Measurements from ENCODE around the gene ICAM2.

ICAM2 gene

DNA sequence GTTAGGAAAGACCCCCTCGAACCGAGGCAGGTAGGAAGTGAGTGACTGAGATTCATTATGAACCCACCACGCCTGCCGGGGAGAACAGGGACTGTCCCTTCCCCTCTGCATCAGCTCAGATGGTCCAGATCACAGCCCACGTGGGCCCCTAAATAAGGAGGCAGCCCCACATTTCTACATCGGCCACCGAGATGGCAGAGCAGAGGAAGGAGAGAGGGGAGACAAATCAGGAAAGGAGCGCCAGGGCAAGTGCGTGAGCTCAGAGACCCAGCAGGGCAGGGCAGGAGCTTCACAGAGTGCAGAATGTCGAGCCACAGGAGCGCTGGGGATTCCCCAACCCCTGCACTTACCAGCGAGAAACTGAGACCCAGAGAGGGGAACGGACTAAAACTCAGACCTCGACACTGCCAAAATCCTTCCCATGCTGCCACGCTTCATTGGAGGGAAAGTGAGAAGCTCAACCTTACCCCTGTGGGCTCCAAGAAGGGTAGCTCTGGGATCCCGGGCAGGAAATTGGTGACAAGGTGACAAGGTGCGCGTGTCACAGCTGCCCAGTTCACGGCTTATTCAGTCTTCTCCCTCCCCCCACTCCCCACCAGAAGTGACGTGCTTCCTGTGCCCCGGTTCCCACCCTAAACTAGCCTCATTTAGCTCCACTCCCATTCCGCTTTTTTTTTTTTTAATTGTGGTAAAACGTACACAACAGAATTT is at the start of gene ICAM2:
Gene ICAM2, minus strand, starts transcription at position 578 of the 711 bp plus-strand sequence. CDS start 13,942 bp downstream, outside the sequence.
- peak; percentile 96 for DNase-seq

- DNase-seq = no peak
These were observed 49.8 kb upstream of the ICAM2 start for GRCh38 chr17:64070213-64070612.

DNA sequence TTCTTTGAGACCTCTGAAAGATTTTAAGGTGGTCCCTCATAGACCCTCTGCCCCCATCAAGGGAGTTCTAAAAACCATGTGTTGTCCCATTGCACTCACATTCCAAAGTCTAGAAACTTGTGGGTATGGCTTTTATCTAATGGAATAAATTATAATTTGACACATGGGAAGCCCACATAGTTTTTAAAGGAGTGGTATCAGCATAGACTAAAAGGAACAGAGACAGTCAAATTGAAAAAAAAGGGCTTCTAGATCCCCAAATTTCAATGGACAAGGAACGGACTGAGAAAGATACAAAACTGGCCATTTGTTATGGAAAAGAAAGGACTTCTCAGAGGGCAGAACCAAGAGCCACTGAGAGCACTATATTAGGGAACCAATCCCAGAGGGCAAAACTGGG is 48.7 kb upstream of the ICAM2 start:
- DNase-seq = no peak

GRCh38 chr17:64067657-64068056 is 47.2 kb upstream of the ICAM2 start:
- no peak for DNase-seq

- DNase-seq = peak; percentile 84
These were observed 46.3 kb upstream of the ICAM2 start for GRCh38 chr17:64066716-64067115.

- no peak for DNase-seq
These were observed 44.7 kb upstream of the ICAM2 start for GRCh38 chr17:64065161-64065560.

- no peak for DNase-seq
These were observed 43.9 kb upstream of the ICAM2 start for GRCh38 chr17:64064331-64064730.

DNA sequence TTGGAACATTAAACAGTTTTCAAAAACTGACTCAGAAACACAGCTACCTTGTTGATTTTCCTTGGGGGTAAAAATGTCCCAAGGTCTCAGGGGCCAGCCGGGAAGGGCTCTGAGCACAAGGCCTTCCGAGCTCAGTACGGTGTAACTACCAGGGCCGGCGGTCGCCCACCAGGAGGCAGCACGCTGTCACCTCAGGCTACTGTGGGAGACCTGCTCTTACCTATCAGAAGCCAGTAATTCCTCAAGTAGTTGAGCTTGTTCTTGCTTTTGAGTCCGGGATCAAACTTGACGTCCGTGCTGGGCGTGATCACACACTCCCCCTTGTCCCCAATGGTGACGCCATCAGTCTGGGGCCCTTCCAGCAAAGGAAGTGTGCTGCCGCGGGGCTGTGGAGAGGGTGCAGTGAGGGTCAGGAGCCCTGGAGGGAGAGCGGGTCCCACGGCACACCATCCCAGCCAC is 43.4 kb upstream of the ICAM2 start:
- DNase-seq = peak; percentile 45

DNA sequence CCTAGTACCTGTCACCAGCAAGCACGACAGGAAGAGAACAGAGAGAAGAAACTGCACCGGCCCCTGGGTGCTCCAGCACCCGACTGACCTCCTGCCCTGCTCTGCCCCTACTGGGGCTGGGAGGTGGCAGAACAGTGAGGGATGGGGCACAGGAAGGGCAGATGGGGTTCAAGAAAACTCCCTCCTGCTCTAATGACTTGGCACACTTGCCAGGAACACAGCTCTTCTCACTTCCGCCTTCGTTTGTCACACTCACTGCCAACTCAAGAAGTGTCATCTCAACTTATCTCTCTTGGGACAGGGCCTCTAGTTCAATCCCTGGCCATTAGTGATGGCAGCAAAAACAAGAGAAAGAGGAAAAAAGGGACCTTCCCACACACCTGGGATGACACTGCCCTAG is 42.7 kb upstream of the ICAM2 start:
- peak; percentile 41 for DNase-seq

- DNase-seq = no peak
These were observed 40.9 kb upstream of the ICAM2 start for GRCh38 chr17:64061178-64061898.

DNA sequence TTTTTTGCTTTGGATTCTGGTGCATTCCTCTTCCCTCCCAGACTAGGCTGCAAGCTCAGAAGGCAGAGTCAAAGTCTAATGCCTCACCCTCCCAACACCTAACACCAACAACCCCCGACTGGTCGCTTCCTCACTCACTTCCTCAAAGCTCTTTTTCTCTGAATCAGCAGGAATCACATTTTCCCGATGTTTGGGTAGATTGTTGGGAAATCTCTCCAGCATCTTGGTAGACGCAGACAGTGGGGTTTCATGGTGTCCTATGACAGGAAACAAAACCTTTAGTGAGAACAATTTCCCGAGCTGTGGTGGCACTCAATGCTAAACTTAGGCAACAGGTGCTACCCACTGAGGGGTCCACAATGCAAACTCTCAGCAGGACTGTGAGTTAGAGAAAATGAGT is 39.9 kb upstream of the ICAM2 start:
- DNase-seq = no peak

DNA sequence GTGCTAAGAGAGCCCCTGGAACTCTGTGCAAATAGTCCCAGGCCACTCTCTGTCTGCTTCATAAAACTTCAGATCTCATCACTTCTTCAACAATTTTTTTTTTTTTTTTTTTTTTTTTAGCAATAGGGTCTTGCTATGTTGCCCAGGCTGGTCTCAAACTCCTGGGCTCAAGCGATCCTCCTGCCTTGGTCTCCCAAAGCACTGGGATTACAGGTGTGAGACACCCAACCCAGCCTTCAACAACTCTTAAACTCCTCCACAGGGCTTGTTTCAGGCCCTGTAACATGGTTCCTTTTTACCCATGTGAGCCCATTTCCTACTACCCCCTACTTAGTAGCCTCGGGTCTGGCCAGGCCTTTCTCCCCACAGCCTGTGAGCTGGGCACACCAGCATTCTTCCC is 39.3 kb upstream of the ICAM2 start:
- DNase-seq = no peak

DNA sequence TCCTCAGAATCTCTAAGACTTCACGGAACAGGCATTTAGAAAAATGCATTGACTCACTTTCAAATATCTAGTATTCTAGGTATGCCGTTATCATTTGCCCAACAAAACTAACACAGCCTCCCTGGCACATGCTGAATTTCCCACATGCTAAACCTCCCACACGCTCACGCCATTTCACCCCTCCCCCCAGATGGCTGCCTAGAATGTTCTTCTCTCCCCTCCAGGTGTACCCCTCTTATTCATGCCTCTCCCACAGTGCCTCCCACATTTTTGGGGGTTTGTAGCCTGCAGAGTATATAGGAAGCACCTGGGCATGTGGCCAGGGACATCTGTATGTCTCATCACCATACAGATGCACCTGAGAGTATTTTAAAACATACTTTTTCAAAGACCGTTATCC is 38.2 kb upstream of the ICAM2 start:
- no peak for DNase-seq

DNA sequence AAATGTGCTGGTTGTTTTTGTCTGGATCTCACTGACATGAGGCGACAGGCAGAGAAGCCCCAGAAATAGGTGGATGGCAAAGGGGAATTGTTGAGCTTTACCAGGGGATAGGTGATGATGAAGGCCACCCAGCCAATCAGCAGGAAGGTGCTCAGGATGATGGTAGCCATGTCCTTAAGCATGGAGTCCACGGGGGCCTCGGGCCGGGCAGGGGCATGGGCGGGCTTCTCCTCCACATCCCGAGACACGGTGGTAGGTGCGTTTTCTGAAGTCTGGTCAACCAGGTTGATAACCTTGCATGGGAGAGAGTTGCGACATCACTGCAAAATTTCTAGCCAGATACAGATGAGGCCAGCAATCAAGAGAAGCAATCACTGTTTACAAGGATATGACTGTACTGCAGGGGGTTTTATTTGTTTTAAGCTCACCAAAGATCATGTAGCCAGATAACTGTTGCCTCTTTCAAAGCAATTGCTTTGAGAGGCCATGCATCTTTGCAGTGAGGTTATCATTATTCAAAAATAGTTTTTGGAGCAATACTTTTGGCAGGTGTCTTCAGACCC is 37.3 kb upstream of the ICAM2 start:
- no peak for DNase-seq

GRCh38 chr17:64056269-64057005 is 36.0 kb upstream of the ICAM2 start:
- peak; percentile 11 for DNase-seq

DNA sequence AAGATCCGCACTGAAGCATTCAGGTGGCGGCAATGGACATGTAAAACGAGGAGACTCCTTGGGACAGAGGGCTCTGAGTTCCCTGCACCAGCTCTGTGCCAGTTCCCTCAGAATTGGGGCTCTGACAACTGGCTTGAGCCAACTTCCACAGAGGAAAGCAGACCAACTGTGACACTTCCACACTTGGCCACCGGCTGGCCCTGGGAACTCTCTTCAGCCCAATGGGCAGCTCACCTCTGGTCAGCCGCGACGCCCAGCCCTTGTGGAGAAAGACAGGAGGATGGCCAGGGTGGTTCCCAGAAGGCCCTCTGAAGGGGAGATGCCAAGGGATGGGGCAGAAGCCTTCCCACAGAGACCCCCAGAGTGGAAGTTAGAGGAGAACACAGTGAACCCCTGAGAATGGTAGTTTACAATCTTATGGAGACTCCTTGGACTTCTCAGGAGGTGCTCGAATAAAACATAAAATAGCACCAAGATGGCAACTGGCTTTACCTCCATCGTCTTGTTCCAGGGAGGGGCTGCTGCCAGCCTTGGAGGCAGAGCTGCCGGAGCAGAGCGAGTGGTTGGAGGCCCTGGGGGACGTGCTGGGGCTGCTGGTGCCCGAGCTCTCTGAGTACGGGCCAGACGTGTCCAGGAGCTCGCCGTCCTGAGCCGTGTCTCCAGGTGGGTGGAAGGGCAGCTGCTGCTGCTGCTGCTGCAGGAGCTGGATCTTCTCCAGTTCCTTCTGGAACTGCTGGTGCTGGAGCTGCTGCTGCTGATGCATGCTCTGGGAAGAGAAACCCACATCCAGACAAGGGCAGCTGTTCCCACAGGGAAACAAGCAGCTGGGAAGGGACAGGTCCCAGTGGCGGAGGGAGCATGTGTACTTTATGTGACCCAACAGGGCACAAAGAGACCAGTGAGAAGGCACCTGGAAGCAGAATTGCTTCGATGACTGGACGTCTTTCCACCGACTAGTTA is 35.0 kb upstream of the ICAM2 start:
- DNase-seq = no peak

GRCh38 chr17:64054304-64054703 is 33.9 kb upstream of the ICAM2 start:
- no peak for DNase-seq

DNA sequence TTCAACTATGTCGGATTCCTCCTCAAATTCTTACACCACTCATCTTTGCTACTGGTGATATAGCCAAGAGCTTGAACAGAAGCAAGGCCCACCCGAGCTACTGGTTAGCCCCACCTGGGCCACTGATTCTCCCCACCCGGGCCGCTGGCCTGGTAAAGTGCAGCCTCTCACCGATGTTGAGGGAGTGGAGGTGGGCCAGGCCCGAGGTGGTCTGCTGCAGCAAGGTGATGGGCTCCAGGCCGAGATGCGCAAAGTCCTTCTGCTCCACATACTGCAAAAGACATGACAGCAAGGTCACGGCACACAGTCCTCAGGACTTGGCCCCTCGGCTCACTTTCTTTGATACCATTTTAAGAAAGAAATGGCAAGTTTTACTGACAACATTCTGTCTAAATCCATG is 32.7 kb upstream of the ICAM2 start:
- no peak for DNase-seq

- peak; percentile 85 for DNase-seq
These were observed 30.7 kb upstream of the ICAM2 start for GRCh38 chr17:64051153-64051552.

DNA sequence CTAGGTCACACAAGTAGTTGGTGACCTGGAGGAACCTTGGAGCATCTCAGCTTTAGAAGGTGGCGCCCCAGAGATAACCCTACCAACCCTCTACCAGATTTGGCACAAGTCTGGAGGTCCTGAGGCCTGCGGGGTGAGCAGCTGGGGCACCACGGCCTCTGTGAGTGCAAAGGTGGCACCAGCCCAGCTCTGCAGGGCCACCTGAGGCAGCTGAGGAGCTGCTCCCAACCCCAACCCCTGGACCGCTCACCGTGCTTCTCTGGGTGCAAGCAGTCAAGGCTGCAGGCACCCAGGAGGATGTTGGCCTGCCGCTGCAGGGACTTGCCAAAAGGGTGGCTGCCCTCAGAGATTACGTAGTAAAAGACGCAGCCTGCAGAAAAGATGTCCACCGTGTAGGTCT is 28.4 kb upstream of the ICAM2 start:
- no peak for DNase-seq

- no peak for DNase-seq
These were observed 24.7 kb upstream of the ICAM2 start for GRCh38 chr17:64045176-64045575.

All from CD4-positive, alpha-beta T cell treated with Interleukin-4 for 4 hours (primary cell).